Astrocyte (in vitro differentiated cells and primary cell): ENCODE results near the gene GIPR.

ENCODE experiments used
- EZH2 ChIP-seq: IDR thresholded peaks from 2 replicates; pipeline ENCODE4 v1.6.1; 2012; ENCODE audit warnings: mild to moderate bottlenecking, low read length, inconsistent platforms; ENCODE audit not compliant: insufficient read depth
- TF ChIP-seq, protein P1 (sequence below): IDR thresholded peaks from 2 replicates; pipeline ENCODE4 v1.5.1; 2011; ENCODE audit warnings: low read depth, mild to moderate bottlenecking, inconsistent platforms, low read length, moderate library complexity; ENCODE audit not compliant: insufficient read depth

DNA sequence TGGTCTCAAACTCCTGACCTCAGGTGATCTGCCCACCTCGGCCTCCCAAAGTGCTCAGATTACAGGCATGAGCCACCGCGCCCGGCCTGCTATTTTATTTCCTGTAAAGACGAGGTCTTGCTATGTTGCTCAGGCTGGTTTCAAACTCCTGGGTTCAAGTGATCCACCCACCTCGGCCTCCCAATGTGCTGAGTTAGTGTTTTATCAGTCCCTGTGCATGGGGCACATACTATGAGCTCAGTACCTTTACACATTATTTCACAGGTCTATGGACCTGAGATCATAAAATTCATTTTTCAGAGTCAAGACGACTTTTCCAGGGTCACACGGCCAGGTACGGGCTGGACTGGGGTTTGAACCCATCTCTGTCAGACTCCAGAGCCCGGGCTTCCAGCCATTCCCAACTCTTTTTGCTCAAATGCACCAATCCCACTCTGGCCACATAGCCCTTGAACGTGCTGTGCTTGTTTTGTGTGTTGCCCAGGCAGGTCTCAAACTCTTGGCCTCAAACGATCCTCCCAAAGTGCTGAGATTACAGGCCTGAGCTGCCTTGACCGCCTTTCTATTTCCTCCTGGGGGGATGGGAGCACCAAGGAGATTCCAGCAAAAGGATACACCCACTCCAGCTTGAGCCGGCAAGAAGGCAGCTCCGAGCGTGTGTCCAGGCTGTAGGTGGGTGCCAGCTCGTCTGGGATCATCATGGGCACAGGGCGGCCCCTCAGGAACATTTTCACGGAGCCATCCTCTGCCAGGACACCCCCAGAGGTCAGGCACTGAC lies 29.9 kb upstream of the GIPR start:
- TF ChIP-seq, protein P1, sequence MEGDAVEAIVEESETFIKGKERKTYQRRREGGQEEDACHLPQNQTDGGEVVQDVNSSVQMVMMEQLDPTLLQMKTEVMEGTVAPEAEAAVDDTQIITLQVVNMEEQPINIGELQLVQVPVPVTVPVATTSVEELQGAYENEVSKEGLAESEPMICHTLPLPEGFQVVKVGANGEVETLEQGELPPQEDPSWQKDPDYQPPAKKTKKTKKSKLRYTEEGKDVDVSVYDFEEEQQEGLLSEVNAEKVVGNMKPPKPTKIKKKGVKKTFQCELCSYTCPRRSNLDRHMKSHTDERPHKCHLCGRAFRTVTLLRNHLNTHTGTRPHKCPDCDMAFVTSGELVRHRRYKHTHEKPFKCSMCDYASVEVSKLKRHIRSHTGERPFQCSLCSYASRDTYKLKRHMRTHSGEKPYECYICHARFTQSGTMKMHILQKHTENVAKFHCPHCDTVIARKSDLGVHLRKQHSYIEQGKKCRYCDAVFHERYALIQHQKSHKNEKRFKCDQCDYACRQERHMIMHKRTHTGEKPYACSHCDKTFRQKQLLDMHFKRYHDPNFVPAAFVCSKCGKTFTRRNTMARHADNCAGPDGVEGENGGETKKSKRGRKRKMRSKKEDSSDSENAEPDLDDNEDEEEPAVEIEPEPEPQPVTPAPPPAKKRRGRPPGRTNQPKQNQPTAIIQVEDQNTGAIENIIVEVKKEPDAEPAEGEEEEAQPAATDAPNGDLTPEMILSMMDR, result no peak
- no peak for TF ChIP-seq EZH2
